Liver (tissue), 9 donors: ENCODE data around the gene ZFP1. TPM values are rescaled to one million over a fixed set of nuclear protein-coding genes. Genes with fewer than 3 reads are reported as not detected.

Experiments used
- DNase-seq: peaks from one replicate; pipeline ENCODE4 v3.0.0-alpha.2; 2017; ENCODE audit warnings: low spot score
- H3K27ac ChIP-seq, 2 donors: one replicate each; pipeline ENCODE4 v1.7.0; 2013; ENCODE audit warnings: inconsistent platforms in 2 of 2, low read length in 2 of 2, control low read depth in 1 of 2, low read depth in 1 of 2, mild to moderate bottlenecking in 1 of 2
- H3K27me3 ChIP-seq, 4 donors: one replicate each; pipeline versions ENCODE4 v1.6.1 to v1.7.0; 2013; ENCODE audit warnings: low read length in 3 of 4, inconsistent platforms in 1 of 4, mild to moderate bottlenecking in 1 of 4, moderate library complexity in 1 of 4; ENCODE audit not compliant: control insufficient read depth in 4 of 4, insufficient read depth in 4 of 4
- H3K36me3 ChIP-seq, 4 donors: one replicate each; pipeline versions ENCODE4 v1.6.1 to v1.7.0; 2013; ENCODE audit warnings: low read length in 3 of 4, mild to moderate bottlenecking in 3 of 4, low read depth in 1 of 4, moderate library complexity in 1 of 4; ENCODE audit not compliant: control insufficient read depth in 4 of 4, insufficient read depth in 3 of 4
- H3K4me1 ChIP-seq, 4 donors: one replicate each; pipeline versions ENCODE4 v1.6.1 to v1.7.0; 2013; ENCODE audit warnings: low read length in 3 of 4, mild to moderate bottlenecking in 3 of 4, moderate library complexity in 1 of 4; ENCODE audit not compliant: control insufficient read depth in 4 of 4, insufficient read depth in 4 of 4
- H3K4me3 ChIP-seq, 3 donors: one replicate each; pipeline versions ENCODE4 v1.6.1 to v1.7.0; 2013; ENCODE audit warnings: low read length in 3 of 3, control low read depth in 1 of 3, low read depth in 1 of 3, mild to moderate bottlenecking in 1 of 3
- H3K9ac ChIP-seq, 2 donors: one replicate each; pipeline ENCODE4 v1.7.0; 2013; ENCODE audit warnings: low read length in 2 of 2, mild to moderate bottlenecking in 2 of 2, moderate library complexity in 2 of 2, control low read depth in 1 of 2, low read depth in 1 of 2
- H3K9me3 ChIP-seq, 4 donors: one replicate each; pipeline versions ENCODE4 v1.6.1 to v1.7.0; 2013; ENCODE audit warnings: low read length in 3 of 4; ENCODE audit not compliant: control insufficient read depth in 4 of 4
- EGR1 ChIP-seq, 2 donors: IDR thresholded peaks; 2 replicates each; pipeline ENCODE4 v1.6.1; 2016 to 2018; ENCODE audit warnings: antibody characterized with exemption in 2 of 2, low read depth in 2 of 2
- FOXA2 ChIP-seq: IDR thresholded peaks from 2 replicates; pipeline ENCODE4 v1.6.1; 2016; ENCODE audit warnings: antibody characterized with exemption
- GABPA ChIP-seq, 2 donors: IDR thresholded peaks in 1 of 2; conservative IDR thresholded peaks in 1 of 2; 2 replicates each; pipeline ENCODE4 v1.6.1; 2016; ENCODE audit warnings: antibody characterized with exemption in 2 of 2, mild to moderate bottlenecking in 1 of 2, moderate library complexity in 1 of 2
- HNF4A ChIP-seq, 2 donors: conservative IDR thresholded peaks; 2 replicates each; pipeline ENCODE4 v1.6.1; 2016; ENCODE audit warnings: antibody characterized with exemption in 2 of 2, mild to moderate bottlenecking in 2 of 2
- HNF4G ChIP-seq: IDR thresholded peaks from 2 replicates; pipeline ENCODE4 v1.6.1; 2016; ENCODE audit warnings: antibody characterized with exemption
- JUND ChIP-seq, 2 donors: IDR thresholded peaks; 2 replicates each; pipeline ENCODE4 v1.6.1; 2016; ENCODE audit warnings: antibody characterized with exemption in 2 of 2
- NR2F2 ChIP-seq: IDR thresholded peaks from 2 replicates; pipeline ENCODE4 v1.6.1; 2016; ENCODE audit warnings: antibody characterized with exemption
- RAD21 ChIP-seq, 2 donors: IDR thresholded peaks; 2 replicates each; pipeline ENCODE4 v1.6.1; 2016; ENCODE audit warnings: antibody characterized with exemption in 2 of 2, mild to moderate bottlenecking in 2 of 2
- RXRA ChIP-seq, 2 donors: IDR thresholded peaks; 2 replicates each; pipeline ENCODE4 v1.6.1; 2017 to 2018; ENCODE audit warnings: antibody characterized with exemption in 2 of 2, mild to moderate bottlenecking in 1 of 2
- SP1 ChIP-seq: IDR thresholded peaks from 2 replicates; pipeline ENCODE4 v1.6.1; 2018; ENCODE audit warnings: antibody characterized with exemption, mild to moderate bottlenecking
- TAF1 ChIP-seq: conservative IDR thresholded peaks from 2 replicates; pipeline ENCODE4 v1.6.1; 2016; ENCODE audit warnings: antibody characterized with exemption, mild to moderate bottlenecking
- YY1 ChIP-seq: IDR thresholded peaks from 2 replicates; pipeline ENCODE4 v1.6.1; 2016; ENCODE audit warnings: antibody characterized with exemption, mild to moderate bottlenecking
- WGBS: extraction: QIAGEN DNeasy Blood & Tissue Kit; methylation state at CpG from one replicate; pipeline ENCODE4 v1.1.7; 2013; 5-methylcytosine and 5-hydroxymethylcytosine counted together
- polyA plus RNA-seq, 2 donors: library from polyadenylated mRNA; stranded (reverse) in 1 of 2; unstranded in 1 of 2; fragments of 200-250 nt in 1 of 2; fragments of >200 nt in 1 of 2; fragmentation: Nextera tagmentation in 1 of 2; extraction: Ambion mirVana in 1 of 2; gene quantifications; one replicate each; pipeline versions ENCODE4 v1.2.1 to v1.2.3, GENCODE V29; 2013 to 2015
- total RNA-seq, 2 donors: library from RNA; depleted of rRNA; stranded (reverse); fragments of >200 nt; gene quantifications; one replicate each; pipeline ENCODE4 v1.2.3, GENCODE V29; 2014
- TF ChIP-seq, protein P1 (sequence below): IDR thresholded peaks from 2 replicates; pipeline ENCODE4 v1.6.1; 2016; ENCODE audit warnings: antibody characterized with exemption
- TF ChIP-seq, protein P2 (sequence below): IDR thresholded peaks from 2 replicates; pipeline ENCODE4 v1.6.1; 2016; ENCODE audit warnings: antibody characterized with exemption
- TF ChIP-seq, protein P3 (sequence below): IDR thresholded peaks from 2 replicates; pipeline ENCODE4 v1.6.1; 2016; ENCODE audit warnings: antibody characterized with exemption
- TF ChIP-seq, protein P4 (sequence below): IDR thresholded peaks from 2 replicates; pipeline ENCODE4 v1.6.1; 2016; ENCODE audit warnings: antibody characterized with exemption, mild to moderate bottlenecking
- TF ChIP-seq, protein P5 (sequence below): fragments of 150-350 bp; IDR thresholded peaks from 2 replicates; pipeline ENCODE4 v1.5.1; 2017; ENCODE audit warnings: improper control_type of control experiment, low read depth, low read length; ENCODE audit not compliant: missing input control
- donor health status: healthy.
- donor health status: healthy.
- donor health status: healthy.
- donor health status: healthy.
- donor health status: healthy.

The ZFP1 gene
- total and polyA plus RNA-seq, 4 donors, result 3.8 to 8.5 (median 6.0) TPM

DNA sequence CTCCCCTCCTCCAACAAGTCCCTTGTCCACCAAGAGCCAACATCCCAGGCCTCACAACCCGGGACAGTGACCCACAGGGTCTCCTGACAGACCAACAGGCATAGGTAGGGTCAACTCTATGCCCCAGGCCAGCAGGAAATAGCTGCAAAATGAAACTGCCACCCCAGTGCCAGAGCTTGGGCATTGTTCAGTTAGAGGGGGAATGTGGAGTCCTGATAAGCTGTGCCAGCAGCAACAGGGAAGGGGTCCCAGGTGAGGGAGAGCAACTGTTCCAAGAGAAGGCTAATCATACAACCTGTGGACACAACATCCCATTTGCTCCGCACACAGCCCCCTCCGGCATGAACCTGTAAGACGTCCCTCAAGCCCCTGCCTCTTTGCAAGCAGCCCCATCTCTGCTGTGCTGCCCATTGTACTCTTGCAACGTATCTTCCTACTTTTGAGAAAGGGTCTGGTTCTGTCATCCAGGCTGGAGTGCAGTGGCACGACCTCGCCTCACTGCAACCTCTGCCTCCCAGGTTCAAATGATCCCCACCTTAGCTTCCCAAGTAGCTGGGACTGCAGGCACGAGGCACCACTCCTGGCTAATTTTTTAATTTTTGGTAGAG lies 41.4 kb downstream of the ZFP1 start:
- H3K4me1 ChIP-seq, result no peaks in the 10 kb centered on the region
- H3K9ac ChIP-seq, result no peak overlapping the region
- no peak overlapping the region for H3K4me3 ChIP-seq
- TF ChIP-seq, protein P1, sequence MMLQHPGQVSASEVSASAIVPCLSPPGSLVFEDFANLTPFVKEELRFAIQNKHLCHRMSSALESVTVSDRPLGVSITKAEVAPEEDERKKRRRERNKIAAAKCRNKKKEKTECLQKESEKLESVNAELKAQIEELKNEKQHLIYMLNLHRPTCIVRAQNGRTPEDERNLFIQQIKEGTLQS, result no peak
- TF ChIP-seq EGR1 (IDR thresholded peaks at IDR 0.05; ENCODE audit: low read depth in 2 of 2) (no peak), YY1 (no peak), HNF4G (no peak), RXRA (IDR thresholded peaks at IDR 0.05) (no peak), RAD21 (IDR thresholded peaks at IDR 0.05) (no peak), JUND (IDR thresholded peaks at IDR 0.05) (no peak), SP1 (no peak), GABPA (IDR thresholded peaks at IDR 0.05 in 1 of 2, conservative IDR thresholded peaks at IDR 0.05 in 1 of 2) (no peak), HNF4A (conservative IDR thresholded peaks at IDR 0.05) (no peak), FOXA2 (no peak), NR2F2 (no peak), TAF1 (no peak)
- TF ChIP-seq, protein P2, sequence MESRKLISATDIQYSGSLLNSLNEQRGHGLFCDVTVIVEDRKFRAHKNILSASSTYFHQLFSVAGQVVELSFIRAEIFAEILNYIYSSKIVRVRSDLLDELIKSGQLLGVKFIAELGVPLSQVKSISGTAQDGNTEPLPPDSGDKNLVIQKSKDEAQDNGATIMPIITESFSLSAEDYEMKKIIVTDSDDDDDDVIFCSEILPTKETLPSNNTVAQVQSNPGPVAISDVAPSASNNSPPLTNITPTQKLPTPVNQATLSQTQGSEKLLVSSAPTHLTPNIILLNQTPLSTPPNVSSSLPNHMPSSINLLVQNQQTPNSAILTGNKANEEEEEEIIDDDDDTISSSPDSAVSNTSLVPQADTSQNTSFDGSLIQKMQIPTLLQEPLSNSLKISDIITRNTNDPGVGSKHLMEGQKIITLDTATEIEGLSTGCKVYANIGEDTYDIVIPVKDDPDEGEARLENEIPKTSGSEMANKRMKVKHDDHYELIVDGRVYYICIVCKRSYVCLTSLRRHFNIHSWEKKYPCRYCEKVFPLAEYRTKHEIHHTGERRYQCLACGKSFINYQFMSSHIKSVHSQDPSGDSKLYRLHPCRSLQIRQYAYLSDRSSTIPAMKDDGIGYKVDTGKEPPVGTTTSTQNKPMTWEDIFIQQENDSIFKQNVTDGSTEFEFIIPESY, result no peak
- TF ChIP-seq, protein P3, sequence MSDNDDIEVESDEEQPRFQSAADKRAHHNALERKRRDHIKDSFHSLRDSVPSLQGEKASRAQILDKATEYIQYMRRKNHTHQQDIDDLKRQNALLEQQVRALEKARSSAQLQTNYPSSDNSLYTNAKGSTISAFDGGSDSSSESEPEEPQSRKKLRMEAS, result no peak
- TF ChIP-seq, protein P4, sequence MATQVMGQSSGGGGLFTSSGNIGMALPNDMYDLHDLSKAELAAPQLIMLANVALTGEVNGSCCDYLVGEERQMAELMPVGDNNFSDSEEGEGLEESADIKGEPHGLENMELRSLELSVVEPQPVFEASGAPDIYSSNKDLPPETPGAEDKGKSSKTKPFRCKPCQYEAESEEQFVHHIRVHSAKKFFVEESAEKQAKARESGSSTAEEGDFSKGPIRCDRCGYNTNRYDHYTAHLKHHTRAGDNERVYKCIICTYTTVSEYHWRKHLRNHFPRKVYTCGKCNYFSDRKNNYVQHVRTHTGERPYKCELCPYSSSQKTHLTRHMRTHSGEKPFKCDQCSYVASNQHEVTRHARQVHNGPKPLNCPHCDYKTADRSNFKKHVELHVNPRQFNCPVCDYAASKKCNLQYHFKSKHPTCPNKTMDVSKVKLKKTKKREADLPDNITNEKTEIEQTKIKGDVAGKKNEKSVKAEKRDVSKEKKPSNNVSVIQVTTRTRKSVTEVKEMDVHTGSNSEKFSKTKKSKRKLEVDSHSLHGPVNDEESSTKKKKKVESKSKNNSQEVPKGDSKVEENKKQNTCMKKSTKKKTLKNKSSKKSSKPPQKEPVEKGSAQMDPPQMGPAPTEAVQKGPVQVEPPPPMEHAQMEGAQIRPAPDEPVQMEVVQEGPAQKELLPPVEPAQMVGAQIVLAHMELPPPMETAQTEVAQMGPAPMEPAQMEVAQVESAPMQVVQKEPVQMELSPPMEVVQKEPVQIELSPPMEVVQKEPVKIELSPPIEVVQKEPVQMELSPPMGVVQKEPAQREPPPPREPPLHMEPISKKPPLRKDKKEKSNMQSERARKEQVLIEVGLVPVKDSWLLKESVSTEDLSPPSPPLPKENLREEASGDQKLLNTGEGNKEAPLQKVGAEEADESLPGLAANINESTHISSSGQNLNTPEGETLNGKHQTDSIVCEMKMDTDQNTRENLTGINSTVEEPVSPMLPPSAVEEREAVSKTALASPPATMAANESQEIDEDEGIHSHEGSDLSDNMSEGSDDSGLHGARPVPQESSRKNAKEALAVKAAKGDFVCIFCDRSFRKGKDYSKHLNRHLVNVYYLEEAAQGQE, result no peak
- TF ChIP-seq, protein P5, sequence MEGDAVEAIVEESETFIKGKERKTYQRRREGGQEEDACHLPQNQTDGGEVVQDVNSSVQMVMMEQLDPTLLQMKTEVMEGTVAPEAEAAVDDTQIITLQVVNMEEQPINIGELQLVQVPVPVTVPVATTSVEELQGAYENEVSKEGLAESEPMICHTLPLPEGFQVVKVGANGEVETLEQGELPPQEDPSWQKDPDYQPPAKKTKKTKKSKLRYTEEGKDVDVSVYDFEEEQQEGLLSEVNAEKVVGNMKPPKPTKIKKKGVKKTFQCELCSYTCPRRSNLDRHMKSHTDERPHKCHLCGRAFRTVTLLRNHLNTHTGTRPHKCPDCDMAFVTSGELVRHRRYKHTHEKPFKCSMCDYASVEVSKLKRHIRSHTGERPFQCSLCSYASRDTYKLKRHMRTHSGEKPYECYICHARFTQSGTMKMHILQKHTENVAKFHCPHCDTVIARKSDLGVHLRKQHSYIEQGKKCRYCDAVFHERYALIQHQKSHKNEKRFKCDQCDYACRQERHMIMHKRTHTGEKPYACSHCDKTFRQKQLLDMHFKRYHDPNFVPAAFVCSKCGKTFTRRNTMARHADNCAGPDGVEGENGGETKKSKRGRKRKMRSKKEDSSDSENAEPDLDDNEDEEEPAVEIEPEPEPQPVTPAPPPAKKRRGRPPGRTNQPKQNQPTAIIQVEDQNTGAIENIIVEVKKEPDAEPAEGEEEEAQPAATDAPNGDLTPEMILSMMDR, result no peak
- DNase-seq, result no peak
- whole genome bisulfite sequencing, result 80% methylated on average over 8 of the region's 8 CpGs
- no peaks in the 10 kb centered on the region for H3K9me3 ChIP-seq
- no peak overlapping the region for H3K27ac ChIP-seq
- no peaks in the 10 kb centered on the region for H3K27me3 ChIP-seq
- no peaks in the 10 kb centered on the region for H3K36me3 ChIP-seq
